COR-L47 (cell line): ENCODE data around the gene RASL11A.
"Not testable (repeated sequence)": the region's sequence is repeated elsewhere in the genome, so short reads cannot be mapped to it uniquely, and the experiment has no call there.

Experiments used
- DNase-seq: peaks from one replicate; lab custom pipeline; 2025; lab: John Stamatoyannopoulos, UW

The RASL11A gene

DNA sequence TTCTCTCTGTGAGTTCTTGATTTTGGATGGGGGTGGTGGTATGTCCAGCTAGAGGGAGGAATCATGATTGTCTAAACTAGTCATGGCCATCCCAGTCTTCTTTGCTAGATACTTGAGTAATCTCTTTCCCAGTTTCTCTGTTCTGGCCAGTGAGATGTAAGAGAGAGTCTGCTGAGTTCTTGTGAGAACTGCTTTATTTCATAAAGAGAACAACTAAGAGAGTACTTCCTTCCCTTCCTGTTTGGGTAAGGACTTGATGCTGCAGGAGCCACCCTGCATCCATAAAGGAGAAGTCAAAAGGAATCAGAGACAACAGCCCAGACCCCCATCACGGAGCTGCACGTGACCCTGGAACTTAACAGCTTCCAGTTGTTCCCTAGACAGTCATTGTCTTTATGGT is 3.0 kb upstream of the RASL11A start:
- no peak for DNase-seq

- DNase-seq: no peak
Measured at GRCh38 chr13:27269114-27269665, 1.4 kb upstream of the RASL11A start.

GRCh38 chr13:27271570-27272096 is 1.0 kb downstream of the RASL11A start:
- no peak for DNase-seq

DNA sequence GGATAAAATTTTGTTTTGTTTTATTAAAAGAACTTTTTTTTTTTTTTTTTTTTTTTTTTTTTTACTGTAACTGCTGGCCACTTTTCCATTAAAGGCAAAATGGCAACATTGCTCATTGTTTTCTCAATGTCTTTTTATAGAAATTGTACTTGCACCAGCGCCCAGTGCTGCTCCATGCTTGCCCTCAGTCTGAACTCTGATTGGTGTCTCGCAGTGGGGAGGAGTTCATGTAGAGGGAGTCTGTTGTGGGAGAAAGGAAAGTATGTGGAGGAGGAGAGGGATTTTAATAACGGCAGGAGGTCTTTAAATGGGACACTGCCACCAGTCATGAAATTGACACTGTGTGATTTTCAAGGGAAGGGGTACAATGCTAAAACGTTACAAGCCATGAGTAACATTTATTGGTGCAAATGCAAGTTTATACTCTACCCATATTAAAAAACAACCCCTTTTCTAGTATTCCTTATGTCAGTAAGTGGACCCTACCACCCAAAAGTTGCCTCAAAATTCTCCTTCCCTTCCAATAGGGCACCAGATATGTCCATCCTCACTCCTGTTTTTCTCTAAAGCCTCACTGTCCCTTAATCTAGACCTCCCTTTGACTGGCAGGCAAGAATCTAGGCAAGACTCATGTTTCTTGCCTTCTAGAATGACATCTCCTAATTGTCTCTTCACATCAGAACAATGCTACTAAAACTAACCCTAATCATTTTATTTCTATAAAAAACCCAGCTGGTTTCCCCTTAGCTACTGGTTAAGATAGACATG is 3.2 kb downstream of the RASL11A start:
- no peak for DNase-seq

DNA sequence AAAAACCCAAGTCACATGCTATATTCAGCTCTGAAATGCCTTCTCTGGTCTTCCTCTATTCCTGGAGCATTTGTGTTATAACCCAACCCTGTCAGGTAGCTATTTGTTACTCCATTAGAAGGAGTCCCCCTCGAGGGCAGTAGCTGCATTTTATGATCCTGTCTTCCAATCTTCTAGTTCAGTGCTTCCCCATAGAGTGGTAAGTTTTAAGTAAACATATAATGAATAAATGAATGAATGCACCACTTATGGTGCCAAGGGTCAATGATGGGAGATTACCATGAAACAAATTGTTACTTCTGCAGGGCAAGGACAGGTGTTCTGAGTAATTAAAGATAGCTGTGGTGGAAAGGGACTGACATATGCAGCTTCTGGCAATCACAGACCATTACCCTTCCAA is 4.0 kb downstream of the RASL11A start:
- peak; percentile 6 for DNase-seq

- DNase-seq: no peak
Measured at GRCh38 chr13:27276188-27276587, 5.6 kb downstream of the RASL11A start.

DNA sequence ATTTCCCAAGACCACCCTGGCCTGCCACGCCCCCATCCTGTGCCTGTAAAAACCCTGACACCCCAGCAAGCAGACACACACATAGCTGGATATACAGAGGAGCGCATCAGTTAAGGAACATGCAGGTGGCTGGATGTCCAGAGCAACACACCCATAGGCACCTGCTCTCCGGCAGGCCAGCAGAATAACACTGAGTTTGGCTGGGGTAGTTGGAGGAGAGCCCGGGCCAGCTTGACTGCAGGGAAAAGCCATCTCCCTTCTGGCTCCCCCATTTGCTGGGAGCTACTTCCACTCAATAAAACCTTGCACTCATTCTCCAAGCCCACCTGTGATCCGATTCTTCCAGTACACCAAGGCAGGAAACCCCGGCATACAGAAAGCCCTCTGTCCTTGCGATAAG is 8.9 kb downstream of the RASL11A start:
- no peak for DNase-seq

GRCh38 chr13:27280009-27280656 is 9.5 kb downstream of the RASL11A start:
- DNase-seq: peak; percentile 48

GRCh38 chr13:27280841-27281240 is 10.2 kb downstream of the RASL11A start:
- no peak for DNase-seq

DNA sequence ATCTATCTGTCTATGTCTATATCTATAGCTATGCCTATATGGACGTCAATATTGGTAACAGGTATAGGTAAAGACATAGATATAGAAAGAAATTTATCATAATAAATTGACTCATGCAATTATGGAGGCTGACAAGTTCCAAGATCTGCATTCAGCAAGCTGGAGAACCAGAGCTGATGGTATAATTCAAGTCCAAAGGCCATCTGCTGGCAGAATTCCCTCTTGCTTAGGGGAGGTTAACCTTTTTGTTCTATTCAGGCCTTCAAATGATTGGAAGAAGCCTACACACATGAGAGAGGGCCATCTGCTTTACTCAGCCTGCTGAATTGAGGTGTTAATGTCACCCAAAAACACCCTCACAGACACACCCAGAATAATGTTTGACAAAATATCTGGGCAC is 10.8 kb downstream of the RASL11A start:
- DNase-seq: peak; percentile 63

- peak; percentile 8 for DNase-seq
Measured at GRCh38 chr13:27283906-27284493, 13.4 kb downstream of the RASL11A start.

DNA sequence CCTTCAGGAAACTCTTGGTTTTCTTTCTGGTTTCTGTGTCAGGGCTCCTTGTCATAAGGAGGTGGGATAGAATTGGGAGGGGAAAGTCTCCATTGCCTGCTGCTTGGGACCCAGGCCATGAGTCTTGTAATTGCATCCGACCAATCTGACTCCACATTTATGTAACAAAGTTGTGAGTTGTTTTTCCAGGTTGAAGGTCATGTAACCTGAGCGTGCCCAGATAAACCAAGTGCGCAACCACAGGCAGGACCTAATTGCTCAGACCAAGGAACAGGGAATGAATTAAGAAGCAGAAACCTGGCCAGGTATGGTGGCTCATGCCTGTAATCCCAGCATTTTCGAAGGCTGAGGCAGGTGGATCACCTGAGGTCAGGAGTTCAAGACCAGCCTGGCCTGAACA is 17.8 kb downstream of the RASL11A start:
- no peak for DNase-seq

DNA sequence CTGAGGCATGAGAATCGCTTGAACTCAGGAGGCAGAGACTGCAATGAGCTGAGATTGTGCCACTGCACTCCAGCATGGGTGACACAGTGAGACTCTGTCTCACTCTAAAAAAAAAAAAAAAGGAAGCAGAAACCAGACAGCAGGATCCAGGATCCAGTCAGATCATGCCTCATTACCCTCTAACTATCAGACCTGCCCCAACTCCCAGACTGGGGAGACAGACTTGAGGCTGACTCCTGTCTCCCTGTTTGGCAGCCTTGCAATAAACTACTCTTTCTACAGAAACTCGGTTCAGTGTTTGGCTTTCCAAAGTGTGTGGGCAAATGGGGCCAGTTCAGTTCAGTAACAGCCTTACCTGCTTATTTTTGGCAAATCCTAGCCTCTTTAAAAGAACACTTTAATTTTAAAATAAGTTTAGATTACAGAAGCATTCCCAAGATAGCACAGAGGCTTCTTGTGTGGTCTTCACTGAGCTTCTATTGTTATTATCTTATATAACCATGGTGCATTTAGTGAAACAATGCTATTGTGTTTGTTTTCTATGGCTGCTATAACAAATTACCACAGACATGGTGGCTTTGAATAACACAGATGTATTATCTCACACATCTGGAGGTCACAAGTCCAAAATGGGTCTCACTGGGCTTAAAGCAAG is 18.5 kb downstream of the RASL11A start:
- no peak for DNase-seq

DNA sequence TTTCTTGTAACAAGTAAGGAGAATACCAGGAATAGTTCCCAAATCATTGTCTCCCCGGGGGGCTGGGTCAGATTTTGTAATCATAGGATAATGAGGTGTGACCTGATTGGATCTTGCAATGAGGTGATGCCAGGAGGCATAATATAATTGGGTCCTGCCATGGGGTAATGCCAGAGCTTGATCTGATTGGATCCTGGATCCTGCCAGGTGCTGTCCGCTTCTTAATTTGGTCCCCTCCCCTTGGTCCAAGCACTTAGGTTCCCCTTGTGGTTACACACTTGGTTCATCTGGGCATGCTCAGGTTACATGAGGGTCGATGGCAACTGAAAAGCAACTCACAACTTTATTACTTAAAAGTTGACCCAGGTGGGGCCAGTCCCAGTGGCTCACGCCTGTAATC is 20.1 kb downstream of the RASL11A start:
- no peak for DNase-seq

GRCh38 chr13:27291967-27292366 is 21.3 kb downstream of the RASL11A start:
- not testable (repeated sequence) for DNase-seq

DNA sequence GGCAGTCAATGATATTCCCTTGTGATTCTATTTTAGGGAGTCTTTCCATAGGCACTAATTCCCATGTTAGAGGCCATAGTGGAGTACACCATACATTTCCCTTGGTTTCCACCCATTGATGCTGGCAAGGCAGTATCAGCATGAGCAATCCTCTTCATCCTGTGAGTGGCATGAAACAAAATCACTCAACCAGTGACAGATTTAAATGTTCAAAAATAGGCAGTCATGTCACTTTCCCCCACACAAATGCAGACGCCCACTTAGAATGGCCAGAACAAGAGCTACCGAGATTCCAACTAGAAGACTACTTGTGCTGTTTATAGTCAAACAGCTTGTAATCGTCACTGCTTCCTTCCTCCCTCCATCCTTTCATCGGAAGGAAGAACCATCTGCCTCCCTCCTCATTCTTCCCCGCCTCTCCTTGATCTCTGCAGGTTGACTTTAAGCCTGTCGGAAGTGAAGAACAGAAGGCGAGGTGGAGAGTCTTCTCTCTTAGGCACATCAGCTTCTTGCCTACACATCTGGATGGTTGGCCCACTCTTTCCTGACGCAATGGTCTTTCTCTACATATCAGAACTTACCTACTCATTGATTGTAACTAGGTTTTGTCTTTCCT is 22.6 kb downstream of the RASL11A start:
- DNase-seq: no peak

GRCh38 chr13:27293873-27294515 is 23.4 kb downstream of the RASL11A start:
- no peak for DNase-seq

GRCh38 chr13:27295096-27295495 is 24.5 kb downstream of the RASL11A start:
- DNase-seq: no peak

DNA sequence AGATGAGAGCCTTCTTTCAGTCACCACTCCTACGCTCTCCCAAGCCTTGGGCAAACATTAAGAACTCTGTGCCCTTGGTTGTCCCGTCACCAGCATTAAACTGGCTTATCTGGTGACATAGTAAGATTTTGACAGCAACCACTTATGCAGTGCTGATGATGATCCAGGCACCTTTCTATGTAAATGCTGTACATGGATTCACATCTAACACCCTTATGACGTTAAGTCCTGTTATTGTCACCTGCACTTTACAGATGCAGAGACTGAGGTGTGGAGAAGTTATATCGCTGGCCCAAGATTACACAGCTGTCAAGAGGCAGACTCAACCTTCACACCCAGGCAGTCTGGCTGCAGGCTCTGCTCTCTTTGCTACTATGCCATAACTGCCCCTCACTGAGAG is 25.0 kb downstream of the RASL11A start:
- DNase-seq: no peak

- DNase-seq: no peak
Measured at GRCh38 chr13:27296496-27296895, 25.9 kb downstream of the RASL11A start.

GRCh38 chr13:27298849-27299248 is 28.2 kb downstream of the RASL11A start:
- no peak for DNase-seq
